Endothelial cell of umbilical vein (primary cell): ENCODE measurements around the gene TRABD2A.

Experiments used
- EZH2 ChIP-seq: IDR thresholded peaks from 2 replicates; pipeline ENCODE4 v1.6.1; 2012; ENCODE audit warnings: borderline replicate concordance, low read depth, mild to moderate bottlenecking, moderate library complexity, low read length, inconsistent platforms; ENCODE audit not compliant: severe bottlenecking
- GATA2 ChIP-seq: IDR thresholded peaks from 2 replicates; pipeline ENCODE4 v1.7.0; 2011; ENCODE audit warnings: low read depth, mild to moderate bottlenecking, moderate library complexity, mixed read lengths, low read length; ENCODE audit not compliant: insufficient read length, insufficient read depth
- JUN ChIP-seq: IDR thresholded peaks from 2 replicates; pipeline ENCODE4 v1.6.1; 2011; ENCODE audit warnings: borderline replicate concordance, low read depth; ENCODE audit not compliant: insufficient read length, insufficient read depth
- MAX ChIP-seq: IDR thresholded peaks from 2 replicates; pipeline ENCODE4 v1.6.1; 2011; ENCODE audit not compliant: insufficient read depth, insufficient read length
- MYC ChIP-seq: IDR thresholded peaks from one replicate; pipeline ENCODE4 v1.6.1; 2011; ENCODE audit warnings: mild to moderate bottlenecking, low read depth, low read length
- POLR2A ChIP-seq: IDR thresholded peaks from 2 replicates; pipeline ENCODE4 v1.6.1; 2012; ENCODE audit warnings: low read depth, mild to moderate bottlenecking, control low read depth, low read length
- POLR2AphosphoS5 ChIP-seq: IDR thresholded peaks from 2 replicates; pipeline ENCODE4 v1.6.1; 2012; ENCODE audit warnings: low read depth, mild to moderate bottlenecking, control low read depth, low read length, moderate library complexity; ENCODE audit not compliant: insufficient read depth
- TF ChIP-seq, protein P1 (sequence below), 2 donors: IDR thresholded peaks; 1 replicate in 1 of 2; 2 replicates in 1 of 2; pipeline ENCODE4 v1.5.1; 2011; ENCODE audit warnings: low read length in 2 of 2, mild to moderate bottlenecking in 2 of 2, moderate library complexity in 2 of 2, control low read depth in 1 of 2, inconsistent platforms in 1 of 2, low read depth in 1 of 2; ENCODE audit not compliant: insufficient read depth in 1 of 2; ENCODE audit errors: extremely low read depth in 1 of 2

- TF ChIP-seq MAX (no peak), POLR2A (no peak), JUN (no peak), EZH2 (no peak), MYC (no peak), POLR2AphosphoS5 (no peak), GATA2 (no peak)
- TF ChIP-seq, protein P1, sequence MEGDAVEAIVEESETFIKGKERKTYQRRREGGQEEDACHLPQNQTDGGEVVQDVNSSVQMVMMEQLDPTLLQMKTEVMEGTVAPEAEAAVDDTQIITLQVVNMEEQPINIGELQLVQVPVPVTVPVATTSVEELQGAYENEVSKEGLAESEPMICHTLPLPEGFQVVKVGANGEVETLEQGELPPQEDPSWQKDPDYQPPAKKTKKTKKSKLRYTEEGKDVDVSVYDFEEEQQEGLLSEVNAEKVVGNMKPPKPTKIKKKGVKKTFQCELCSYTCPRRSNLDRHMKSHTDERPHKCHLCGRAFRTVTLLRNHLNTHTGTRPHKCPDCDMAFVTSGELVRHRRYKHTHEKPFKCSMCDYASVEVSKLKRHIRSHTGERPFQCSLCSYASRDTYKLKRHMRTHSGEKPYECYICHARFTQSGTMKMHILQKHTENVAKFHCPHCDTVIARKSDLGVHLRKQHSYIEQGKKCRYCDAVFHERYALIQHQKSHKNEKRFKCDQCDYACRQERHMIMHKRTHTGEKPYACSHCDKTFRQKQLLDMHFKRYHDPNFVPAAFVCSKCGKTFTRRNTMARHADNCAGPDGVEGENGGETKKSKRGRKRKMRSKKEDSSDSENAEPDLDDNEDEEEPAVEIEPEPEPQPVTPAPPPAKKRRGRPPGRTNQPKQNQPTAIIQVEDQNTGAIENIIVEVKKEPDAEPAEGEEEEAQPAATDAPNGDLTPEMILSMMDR (IDR thresholded peaks at IDR 0.05; ENCODE audit: extremely low read depth in 1 of 2, insufficient read depth in 1 of 2, low read depth in 1 of 2, low read length in 2 of 2): no peak
Observed at GRCh38 chr2:84870306-84870705, 10.6 kb downstream of the TRABD2A start.
